GM12878 (cell line): ENCODE measurements around the gene FLNC. TPM values are rescaled to one million over a fixed set of nuclear protein-coding genes. Genes with fewer than 3 reads are reported as not detected.

ENCODE experiments used
- ATAC-seq: fragments of 200-7000 bp; cut with Tn5 transposase; 3 replicates; pipeline ENCODE4 v1.9.1; 2020; ENCODE audit warnings: mild to moderate bottlenecking, moderate library complexity
- BruUV-seq: library from RNA; stranded (reverse); fragments of 400-500 nt; replicated peaks from 2 replicates; lab custom pipeline; 2021; lab: Mats Ljungman, UMichigan
- CTCF ChIA-PET: fragments of 300-600 bp; sonication (Branson Sonifier 250); formaldehyde crosslinking; extraction: SDS; loops from one replicate; lab custom pipeline; 2021; ENCODE audit warnings: inconsistent platforms; lab: Yijun Ruan, JAX
- POLR2A ChIA-PET: fragments of 350-600 bp; formaldehyde crosslinking; extraction: SDS; loops from one replicate; lab custom pipeline; 2021; ENCODE audit warnings: inconsistent platforms; lab: Charles Lee
- RAD21 ChIA-PET: fragments of 300-600 bp; sonication (Branson Sonifier 250); formaldehyde crosslinking; loops from one replicate; lab custom pipeline; 2023; ENCODE audit warnings: antibody characterized with exemption; ENCODE audit not compliant: unreplicated experiment; lab: Charles Lee
- SMC1A ChIA-PET: fragments of 300-600 bp; sonication (Branson Sonifier 250); formaldehyde crosslinking; loops from one replicate; lab custom pipeline; 2023; ENCODE audit not compliant: unreplicated experiment, uncharacterized antibody; lab: Charles Lee
- DNase-seq: peaks from one replicate; pipeline ENCODE4 v3.0.0-alpha.2; 2011; ENCODE audit warnings: low read depth, low spot score
- FAIRE-seq: peaks from 3 replicates; lab custom pipeline; 2011; peaks lifted over from hg19 to GRCh38; lab: Jason Lieb, UNC
- H2AFZ ChIP-seq: 2 replicates; pipeline ENCODE4 v1.6.0; 2011; ENCODE audit warnings: low read depth, low read length, control low read depth; ENCODE audit not compliant: control insufficient read depth
- H3K27ac ChIP-seq: 2 replicates; pipeline ENCODE4 v1.5.1; 2011; ENCODE audit warnings: control low read depth; ENCODE audit not compliant: control insufficient read depth, insufficient read depth
- H3K27me3 ChIP-seq, 2 experiments: replicated peaks in 1 of 2; 2 replicates each; pipeline versions ENCODE4 v1.6.0 to v1.6.1; 2011; ENCODE audit warnings: low read length in 1 of 2; ENCODE audit not compliant: control insufficient read depth in 2 of 2, insufficient read depth in 2 of 2
- H3K36me3 ChIP-seq, 2 experiments: 2 replicates each; pipeline ENCODE4 v1.5.1; 2011; ENCODE audit warnings: low read length in 1 of 2; ENCODE audit not compliant: control insufficient read depth in 2 of 2, insufficient read depth in 2 of 2
- H3K4me1 ChIP-seq: 2 replicates; pipeline ENCODE4 v1.6.1; 2011; ENCODE audit warnings: mild to moderate bottlenecking, low read length, moderate library complexity, mixed read lengths; ENCODE audit not compliant: control insufficient read depth, insufficient read depth
- H3K4me2 ChIP-seq: 2 replicates; pipeline ENCODE4 v1.6.0; 2011; ENCODE audit warnings: control low read depth; ENCODE audit not compliant: control insufficient read depth, insufficient read depth
- H3K4me3 ChIP-seq: fragments of 200-600 bp; sonication (generic); 2 replicates; pipeline ENCODE4 v1.5.1; 2016
- H3K79me2 ChIP-seq: 2 replicates; pipeline ENCODE4 v1.6.0; 2011; ENCODE audit warnings: low read length; ENCODE audit not compliant: control insufficient read depth, insufficient read depth
- H3K9ac ChIP-seq: 2 replicates; pipeline ENCODE4 v1.8.0; 2011; ENCODE audit warnings: low read length, control low read depth, mixed read lengths; ENCODE audit not compliant: control insufficient read depth, insufficient read depth
- H3K9me3 ChIP-seq: replicated peaks from 3 replicates; pipeline ENCODE4 v1.5.1; 2011; ENCODE audit warnings: mild to moderate bottlenecking, low read length; ENCODE audit not compliant: control insufficient read depth, insufficient read depth
- H4K20me1 ChIP-seq: 2 replicates; pipeline ENCODE4 v1.6.0; 2011; ENCODE audit not compliant: control insufficient read depth, insufficient read depth
- CBX3 ChIP-seq: fragments of 200-600 bp; sonication (generic); IDR thresholded peaks from 2 replicates; pipeline ENCODE4 v1.6.1; 2016; ENCODE audit warnings: low read depth, borderline replicate concordance
- CEBPB ChIP-seq, 2 experiments: fragments of 150-350 bp in 1 of 2; IDR thresholded peaks; 2 replicates each; pipeline ENCODE4 v1.6.1; 2012 to 2014; ENCODE audit warnings: low read depth in 2 of 2, low read length in 2 of 2, borderline replicate concordance in 1 of 2, inconsistent platforms in 1 of 2
- FOXK2 ChIP-seq: fragments of 450-650 bp; IDR thresholded peaks from 2 replicates; pipeline ENCODE4 v1.6.1; 2017; ENCODE audit warnings: mild to moderate bottlenecking, moderate library complexity
- GATAD2B ChIP-seq: fragments of 450-650 bp; conservative IDR thresholded peaks from 2 replicates; pipeline ENCODE4 v1.6.1; 2017; ENCODE audit warnings: low read depth, mild to moderate bottlenecking, moderate library complexity
- IRF4 ChIP-seq: IDR thresholded peaks from 2 replicates; pipeline ENCODE4 v1.6.1; 2011; ENCODE audit warnings: low read depth, low read length
- KLF5 ChIP-seq: fragments of 450-650 bp; IDR thresholded peaks from 2 replicates; pipeline ENCODE4 v1.6.1; 2014; ENCODE audit warnings: mild to moderate bottlenecking; ENCODE audit not compliant: partially characterized antibody
- MEF2B ChIP-seq: fragments of 450-650 bp; IDR thresholded peaks from 2 replicates; pipeline ENCODE4 v1.6.1; 2018; ENCODE audit warnings: mild to moderate bottlenecking, moderate library complexity; ENCODE audit not compliant: partially characterized antibody, poor library complexity, severe bottlenecking
- MYB ChIP-seq: fragments of 150-350 bp; IDR thresholded peaks from 2 replicates; pipeline ENCODE4 v1.6.1; 2014; ENCODE audit warnings: mild to moderate bottlenecking, low read depth, low read length, borderline replicate concordance
- NBN ChIP-seq: fragments of 450-650 bp; IDR thresholded peaks from 2 replicates; pipeline ENCODE4 v1.6.1; 2016
- PAX5 ChIP-seq: IDR thresholded peaks from 2 replicates; pipeline ENCODE4 v1.6.1; 2011; ENCODE audit warnings: low read depth, low read length, borderline replicate concordance
- POU2F2 ChIP-seq: IDR thresholded peaks from 3 replicates; pipeline ENCODE4 v1.6.1; 2011; ENCODE audit warnings: low read depth, mild to moderate bottlenecking, low read length, borderline replicate concordance
- RFX5 ChIP-seq: IDR thresholded peaks from 2 replicates; pipeline ENCODE4 v1.6.1; 2011; ENCODE audit warnings: low read depth, low read length, improper control_type of control experiment
- SIX5 ChIP-seq: IDR thresholded peaks from 2 replicates; pipeline ENCODE4 v1.6.1; 2011; ENCODE audit warnings: mild to moderate bottlenecking, low read depth, low read length, moderate library complexity; ENCODE audit not compliant: severe bottlenecking
- SPI1 ChIP-seq: IDR thresholded peaks from 2 replicates; pipeline ENCODE4 v1.6.1; 2011; ENCODE audit warnings: low read depth, mild to moderate bottlenecking, low read length, moderate library complexity, borderline replicate concordance; ENCODE audit not compliant: insufficient read depth
- ZNF622 ChIP-seq: fragments of 450-650 bp; IDR thresholded peaks from 2 replicates; pipeline ENCODE4 v1.6.1; 2017; ENCODE audit warnings: mild to moderate bottlenecking, inconsistent platforms
- WGBS: methylation state at CpG from one replicate; pipeline ENCODE4 v1.1.6; 2016; ENCODE audit warnings: low lambda C conversion rate; ENCODE audit not compliant: insufficient replicate concordance, insufficient coverage; ENCODE audit errors: missing lambda C conversion rate; 5-methylcytosine and 5-hydroxymethylcytosine counted together
- in situ Hi-C: fragments of 300-500 bp; cut with MboI; formaldehyde crosslinking; loops from 9 replicates; pipeline ENCODE4 v1.14.3; 2018; ENCODE audit warnings: mixed read lengths
- intact Hi-C: fragments of 100-400 bp; cut with micrococcal nuclease; formaldehyde crosslinking; loops from one replicate; pipeline ENCODE4 v1.14.2; 2022; ENCODE audit not compliant: unreplicated experiment
- polyA plus RNA-seq, 11 experiments: library from polyadenylated mRNA; depleted of rRNA in 4 of 11; unstranded in 6 of 11; stranded (reverse) in 5 of 11; fragments of >200 nt; fragmentation: Nextera tagmentation in 4 of 11; fragmentation: Illumina TruSeq in 1 of 11; extraction: Ambion mirVana in 4 of 11; extraction: Trizol in 1 of 11; gene quantifications; 1 replicate in 1 of 11; 2 replicates in 10 of 11; pipeline versions ENCODE4 v1.2.1 to v1.2.3, GENCODE V29; 2011 to 2016; ENCODE audit warnings: inconsistent platforms in 2 of 11, missing spikeins in 2 of 11, low read depth in 1 of 11
- total RNA-seq, 4 experiments: library from RNA; depleted of rRNA in 3 of 4; stranded (reverse); fragments of >200 nt in 3 of 4; fragmentation: Illumina TruSeq in 1 of 4; extraction: Trizol in 1 of 4; gene quantifications; 2 replicates each; pipeline versions ENCODE4 v1.2.1 to v1.2.3, GENCODE V29; 2013 to 2021
- TF ChIP-seq, protein P1 (sequence below): fragments of 450-650 bp; IDR thresholded peaks from 2 replicates; pipeline ENCODE4 v1.6.1; 2014; ENCODE audit warnings: mild to moderate bottlenecking
- TF ChIP-seq, protein P2 (sequence below): IDR thresholded peaks from 2 replicates; pipeline ENCODE4 v1.6.1; 2011; ENCODE audit warnings: mild to moderate bottlenecking, low read depth, low read length, moderate library complexity; ENCODE audit not compliant: insufficient replicate concordance

The FLNC gene
- total and polyA plus RNA-seq, 10 of the 15 experiments (the other 5 are each of a cell fraction or from before 2014, with no cell fraction given), result 0.01 to 0.21 (median 0.06) TPM; not detected in 3

DNA sequence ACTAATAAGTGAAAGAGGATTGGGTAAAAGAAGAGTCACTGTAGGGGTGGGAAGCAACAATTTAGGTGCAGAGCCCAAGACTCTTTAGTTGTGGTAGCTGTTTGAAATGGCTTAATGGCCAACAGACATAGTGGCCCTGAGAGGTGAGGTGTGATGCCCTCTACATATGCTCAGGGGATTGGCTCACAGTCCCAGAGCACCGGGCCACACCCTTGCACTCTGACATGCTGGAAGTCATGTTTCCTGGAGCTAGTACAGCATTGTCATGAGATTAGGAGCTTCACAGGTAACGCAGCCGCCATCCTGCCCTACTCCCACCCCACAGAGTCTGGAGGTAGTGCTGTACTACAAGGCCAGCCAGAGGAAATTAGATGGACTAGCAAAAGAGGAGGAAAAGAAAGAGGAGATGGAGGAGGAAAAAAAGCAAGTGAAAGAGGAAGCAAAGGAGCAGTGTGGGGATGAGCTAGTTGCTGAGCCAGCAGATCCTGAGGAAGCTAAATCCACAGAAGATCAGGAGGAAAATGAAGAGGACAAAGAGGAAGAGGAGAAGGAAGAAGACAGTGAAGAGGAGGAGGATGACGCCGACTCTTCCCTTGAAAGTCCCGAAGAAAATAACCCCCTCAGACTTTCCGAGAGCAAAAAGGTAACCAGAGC is 14.8 kb upstream of the FLNC start:
- Histone ChIP-seq H3K27ac (no peak overlapping the region), H3K9ac (no peak overlapping the region), H3K4me3 (no peak overlapping the region), H3K4me2 (no peak overlapping the region), H4K20me1 (no peaks in the 10 kb centered on the region), H3K36me3 (no peaks in the 10 kb centered on the region), H3K27me3 (peaks cover 0 to 5% of the 10 kb centered on the region in 2 experiments; a peak in 2 of 4 replicates), H3K79me2 (no peaks in the 10 kb centered on the region), H3K4me1 (no peaks in the 10 kb centered on the region)
- in situ Hi-C loops, result no loop called here
- no peak for ATAC-seq
- BruUV-seq, result no TSS peak
- no peak for DNase-seq
- WGBS, result 52% methylated on average over 7 of the region's 7 CpGs
- FAIRE-seq, result no peak
- ChIA-PET CTCF (no interaction called here), POLR2A (no interaction called here), RAD21 (no interaction called here), SMC1A (no interaction called here)
- TF ChIP-seq NBN (no peak), POU2F2 (no peak), FOXK2 (no peak)
- TF ChIP-seq, all 136 proteins: peak for 0
- H2AFZ ChIP-seq, result no peak overlapping the region
- intact Hi-C loops, result no loop called here
- no peaks in the 10 kb centered on the region for H3K9me3 ChIP-seq

DNA sequence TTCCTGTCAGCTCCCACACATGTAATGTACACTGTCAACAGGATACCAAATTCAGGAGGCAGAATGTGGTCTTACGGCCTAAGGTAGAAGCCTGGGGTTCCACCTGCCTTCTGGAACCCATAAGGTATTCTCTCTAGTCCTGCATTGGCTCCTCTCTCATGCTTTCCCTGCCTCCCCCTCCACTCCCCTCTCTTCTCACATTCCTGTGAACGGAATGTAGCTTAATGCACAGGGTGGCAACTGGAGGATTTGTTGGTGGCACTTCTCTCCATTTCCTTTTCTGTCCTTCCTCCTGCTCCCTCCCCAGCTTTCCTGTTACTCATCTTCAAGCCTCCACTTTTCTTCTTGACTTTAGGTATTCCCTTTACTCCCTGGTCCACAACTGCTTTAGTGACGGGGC is 11.5 kb upstream of the FLNC start:
- 35% methylated on average over 3 of the region's 3 CpGs for WGBS
- Histone ChIP-seq H3K9me3 (no peaks in the 10 kb centered on the region), H3K79me2 (no peaks in the 10 kb centered on the region), H2AFZ (no peak overlapping the region), H3K36me3 (no peaks in the 10 kb centered on the region), H3K9ac (no peak overlapping the region), H3K4me3 (no peak overlapping the region), H4K20me1 (no peaks in the 10 kb centered on the region), H3K27me3 (peaks cover 0 to 5% of the 10 kb centered on the region in 2 experiments; a peak in 2 of 4 replicates), H3K4me1 (no peaks in the 10 kb centered on the region), H3K4me2 (no peak overlapping the region), H3K27ac (no peak overlapping the region)
- ATAC-seq (no peak), DNase-seq (no peak), FAIRE-seq (no peak)
- no TSS peak for BruUV-seq
- CTCF ChIA-PET, result interaction anchor here (0.7 kb wide), 1 partner anchor 282 kb away, joined by 3 read pairs; no protein-coding TSS in a partner anchor
- intact Hi-C loops, result no loop called here
- RAD21 ChIA-PET, result no interaction called here
- SMC1A ChIA-PET, result no interaction called here
- POLR2A ChIA-PET, result interaction anchor here (1.1 kb wide), 1 partner anchor 31 kb away, joined by 4 read pairs; no protein-coding TSS in a partner anchor
- in situ Hi-C loops, result no loop called here
- TF ChIP-seq SIX5 (no peak), KLF5 (no peak), CBX3 (no peak), RFX5 (no peak), PAX5 (no peak), ZNF622 (no peak), MYB (no peak), SPI1 (no peak), IRF4 (no peak), MEF2B (no peak), GATAD2B (no peak), CEBPB (IDR thresholded peaks at IDR 0.05; ENCODE audit: borderline replicate concordance in 1 of 2, low read depth in 2 of 2, low read length in 2 of 2) (no peak)
- TF ChIP-seq, protein P1, sequence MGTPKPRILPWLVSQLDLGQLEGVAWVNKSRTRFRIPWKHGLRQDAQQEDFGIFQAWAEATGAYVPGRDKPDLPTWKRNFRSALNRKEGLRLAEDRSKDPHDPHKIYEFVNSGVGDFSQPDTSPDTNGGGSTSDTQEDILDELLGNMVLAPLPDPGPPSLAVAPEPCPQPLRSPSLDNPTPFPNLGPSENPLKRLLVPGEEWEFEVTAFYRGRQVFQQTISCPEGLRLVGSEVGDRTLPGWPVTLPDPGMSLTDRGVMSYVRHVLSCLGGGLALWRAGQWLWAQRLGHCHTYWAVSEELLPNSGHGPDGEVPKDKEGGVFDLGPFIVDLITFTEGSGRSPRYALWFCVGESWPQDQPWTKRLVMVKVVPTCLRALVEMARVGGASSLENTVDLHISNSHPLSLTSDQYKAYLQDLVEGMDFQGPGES, result no peak
- TF ChIP-seq, protein P2, sequence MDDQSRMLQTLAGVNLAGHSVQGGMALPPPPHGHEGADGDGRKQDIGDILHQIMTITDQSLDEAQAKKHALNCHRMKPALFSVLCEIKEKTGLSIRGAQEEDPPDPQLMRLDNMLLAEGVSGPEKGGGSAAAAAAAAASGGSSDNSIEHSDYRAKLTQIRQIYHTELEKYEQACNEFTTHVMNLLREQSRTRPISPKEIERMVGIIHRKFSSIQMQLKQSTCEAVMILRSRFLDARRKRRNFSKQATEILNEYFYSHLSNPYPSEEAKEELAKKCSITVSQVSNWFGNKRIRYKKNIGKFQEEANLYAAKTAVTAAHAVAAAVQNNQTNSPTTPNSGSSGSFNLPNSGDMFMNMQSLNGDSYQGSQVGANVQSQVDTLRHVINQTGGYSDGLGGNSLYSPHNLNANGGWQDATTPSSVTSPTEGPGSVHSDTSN, result no peak
